H1 (cell line): ENCODE results near the gene GPR26. TPM values are rescaled to one million over a fixed set of nuclear protein-coding genes. Genes with fewer than 3 reads are reported as not detected.

ENCODE experiments used
- CTCF ChIA-PET: fragments of 300-600 bp; sonication (Branson Sonifier 250); formaldehyde crosslinking; loops from one replicate; lab custom pipeline; 2021; ENCODE audit not compliant: partially characterized antibody; lab: Charles Lee
- POLR2A ChIA-PET: fragments of 300-600 bp; sonication (Branson Sonifier 250); formaldehyde crosslinking; loops from one replicate; lab custom pipeline; 2021; ENCODE audit warnings: inconsistent platforms; ENCODE audit not compliant: partially characterized antibody; lab: Charles Lee
- DNase-seq, 2 experiments: peaks; one replicate each; pipeline versions ENCODE4 v3.0.0 to v3.0.0-alpha.2; 2010 to 2022; ENCODE audit warnings: low spot score in 2 of 2, low read depth in 1 of 2, mixed read lengths in 1 of 2
- FAIRE-seq: peaks from 2 replicates; lab custom pipeline; 2011; peaks lifted over from hg19 to GRCh38; lab: Jason Lieb, UNC
- H2AFZ ChIP-seq: 2 replicates; pipeline ENCODE4 v1.8.1; 2012; ENCODE audit warnings: low read length, inconsistent platforms
- H2AK5ac ChIP-seq: 2 replicates; pipeline ENCODE4 v1.6.1; 2013; ENCODE audit warnings: low read depth, low read length
- H2BK120ac ChIP-seq: replicated peaks from 2 replicates; pipeline ENCODE3; 2013; ENCODE audit warnings: low read depth, low read length, inconsistent platforms
- H2BK12ac ChIP-seq: 2 replicates; pipeline ENCODE4 v1.6.1; 2013; ENCODE audit warnings: low read depth, low read length
- H2BK15ac ChIP-seq: 2 replicates; pipeline ENCODE4 v1.6.1; 2013; ENCODE audit warnings: low read length
- H2BK20ac ChIP-seq: 2 replicates; pipeline ENCODE4 v1.6.1; 2013; ENCODE audit warnings: low read length
- H2BK5ac ChIP-seq: 2 replicates; pipeline ENCODE4 v1.6.1; 2013; ENCODE audit warnings: low read depth, low read length
- H3K14ac ChIP-seq: 2 replicates; pipeline ENCODE4 v1.6.1; 2013; ENCODE audit warnings: inconsistent platforms; ENCODE audit not compliant: insufficient read length
- H3K18ac ChIP-seq: 2 replicates; pipeline ENCODE4 v1.6.1; 2013; ENCODE audit warnings: low read length; ENCODE audit errors: extremely low read depth
- H3K23ac ChIP-seq: 2 replicates; pipeline ENCODE4 v1.6.1; 2013; ENCODE audit warnings: inconsistent platforms; ENCODE audit not compliant: insufficient read length
- H3K23me2 ChIP-seq: 2 replicates; pipeline ENCODE4 v1.6.1; 2013; ENCODE audit warnings: low read depth, low read length
- H3K27ac ChIP-seq: 2 replicates; pipeline ENCODE4 v1.6.1; 2011; ENCODE audit warnings: low read depth, low read length, inconsistent platforms
- H3K27me3 ChIP-seq, 4 experiments: replicated peaks in 1 of 4; 1 replicate in 1 of 4; 2 replicates in 3 of 4; pipeline versions ENCODE4 v1.6.1 to v1.8.1; 2011 to 2013; ENCODE audit warnings: low read length in 3 of 4, mild to moderate bottlenecking in 3 of 4, inconsistent platforms in 2 of 4, mixed read lengths in 2 of 4, moderate library complexity in 1 of 4; ENCODE audit not compliant: control insufficient read depth in 3 of 4, insufficient read depth in 3 of 4; ENCODE audit errors: extremely low read depth in 1 of 4
- H3K36me3 ChIP-seq, 4 experiments: 2 replicates each; pipeline versions ENCODE4 v1.6.1 to v1.8.1; 2011 to 2013; ENCODE audit warnings: mild to moderate bottlenecking in 4 of 4, low read length in 3 of 4, moderate library complexity in 2 of 4, control low read depth in 1 of 4, inconsistent platforms in 1 of 4; ENCODE audit not compliant: insufficient read depth in 4 of 4, control insufficient read depth in 2 of 4
- H3K4ac ChIP-seq: replicated peaks from 2 replicates; pipeline ENCODE3; 2013; ENCODE audit warnings: low read length, low read depth, mixed read lengths, inconsistent platforms; ENCODE audit not compliant: insufficient read length
- H3K4me1 ChIP-seq, 4 experiments: replicated peaks in 1 of 4; 1 replicate in 1 of 4; 2 replicates in 3 of 4; pipeline versions ENCODE4 v1.6.1 to v1.8.1; 2011 to 2013; ENCODE audit warnings: low read length in 3 of 4, inconsistent platforms in 2 of 4, mixed read lengths in 1 of 4; ENCODE audit not compliant: insufficient read depth in 4 of 4, control insufficient read depth in 3 of 4
- H3K4me2 ChIP-seq, 2 experiments: 2 replicates each; pipeline versions ENCODE4 v1.6.1 to v1.8.1; 2011 to 2013; ENCODE audit warnings: low read depth in 2 of 2, low read length in 2 of 2, control low read depth in 1 of 2, inconsistent platforms in 1 of 2, mild to moderate bottlenecking in 1 of 2; ENCODE audit not compliant: insufficient read depth in 1 of 2
- H3K4me3 ChIP-seq, 4 experiments: fragments of 200-600, 300-600 bp in 1 of 4; sonication (generic), shearing (Covaris generic), sonication (Bioruptor Twin) in 1 of 4; 2 replicates each; pipeline versions ENCODE4 v1.5.1 to v1.8.1; 2011 to 2016; ENCODE audit warnings: low read length in 4 of 4, low read depth in 3 of 4, control low read depth in 2 of 4, inconsistent platforms in 2 of 4, mild to moderate bottlenecking in 2 of 4, mixed read lengths in 1 of 4, moderate library complexity in 1 of 4; ENCODE audit not compliant: insufficient read depth in 2 of 4; ENCODE audit errors: extremely low read depth in 1 of 4
- H3K56ac ChIP-seq: replicated peaks from 2 replicates; pipeline ENCODE3; 2013; ENCODE audit warnings: low read depth, mild to moderate bottlenecking, mixed read lengths, low read length, inconsistent platforms; ENCODE audit not compliant: insufficient read length
- H3K79me1 ChIP-seq: 2 replicates; pipeline ENCODE4 v1.6.1; 2013; ENCODE audit warnings: low read depth, low read length, control low read depth
- H3K79me2 ChIP-seq, 2 experiments: 2 replicates each; pipeline versions ENCODE4 v1.6.1 to v1.8.1; 2012 to 2013; ENCODE audit warnings: low read length in 2 of 2, mild to moderate bottlenecking in 2 of 2, inconsistent platforms in 1 of 2; ENCODE audit not compliant: insufficient read depth in 2 of 2, control insufficient read depth in 1 of 2
- H3K9ac ChIP-seq, 4 experiments: replicated peaks in 1 of 4; 1 replicate in 1 of 4; 2 replicates in 3 of 4; pipeline versions ENCODE4 v1.6.1 to v1.8.1; 2011 to 2013; ENCODE audit warnings: low read depth in 3 of 4, low read length in 3 of 4, control low read depth in 2 of 4, mild to moderate bottlenecking in 2 of 4, moderate library complexity in 2 of 4, inconsistent platforms in 1 of 4; ENCODE audit errors: extremely low read depth in 1 of 4
- H3K9me3 ChIP-seq, 2 experiments: 2 replicates each; pipeline versions ENCODE4 v1.6.1 to v1.8.1; 2012 to 2013; ENCODE audit warnings: mild to moderate bottlenecking in 2 of 2, moderate library complexity in 2 of 2, control low read depth in 1 of 2, inconsistent platforms in 1 of 2, low read depth in 1 of 2, low read length in 1 of 2, mixed read lengths in 1 of 2; ENCODE audit not compliant: insufficient read depth in 2 of 2
- H4K20me1 ChIP-seq, 2 experiments: replicated peaks in 1 of 2; 2 replicates each; pipeline versions ENCODE3 to v1.8.1; 2011 to 2013; ENCODE audit warnings: inconsistent platforms in 2 of 2, low read length in 2 of 2, mild to moderate bottlenecking in 1 of 2; ENCODE audit not compliant: insufficient read depth in 2 of 2, control insufficient read depth in 1 of 2
- H4K5ac ChIP-seq: 2 replicates; pipeline ENCODE4 v1.6.1; 2013; ENCODE audit warnings: low read length, low read depth, mixed read lengths, inconsistent platforms; ENCODE audit not compliant: insufficient read length
- H4K8ac ChIP-seq: 2 replicates; pipeline ENCODE4 v1.8.0; 2013; ENCODE audit warnings: mild to moderate bottlenecking, moderate library complexity, low read length, inconsistent platforms; ENCODE audit not compliant: insufficient read depth; ENCODE audit errors: extremely low read depth
- H4K91ac ChIP-seq: replicated peaks from 2 replicates; pipeline ENCODE3; 2013; ENCODE audit warnings: low read length, mixed read lengths, inconsistent platforms; ENCODE audit not compliant: insufficient read length
- BCL11A ChIP-seq, 2 experiments: IDR thresholded peaks; one replicate each; pipeline ENCODE4 v1.6.1; 2011; ENCODE audit warnings: low read depth in 2 of 2, low read length in 2 of 2, mild to moderate bottlenecking in 2 of 2
- SIN3A ChIP-seq, 2 experiments: IDR thresholded peaks in 1 of 2; conservative IDR thresholded peaks in 1 of 2; 2 replicates each; pipeline ENCODE4 v1.6.1; 2011 to 2012; ENCODE audit warnings: low read length in 2 of 2, improper control_type of control experiment in 1 of 2, low read depth in 1 of 2, mild to moderate bottlenecking in 1 of 2
- TBP ChIP-seq: IDR thresholded peaks from 2 replicates; pipeline ENCODE4 v1.6.1; 2011; ENCODE audit warnings: low read depth, low read length, improper control_type of control experiment
- TCF12 ChIP-seq: IDR thresholded peaks from 2 replicates; pipeline ENCODE4 v1.6.1; 2011; ENCODE audit warnings: low read depth, mild to moderate bottlenecking, low read length
- YY1 ChIP-seq: IDR thresholded peaks from 2 replicates; pipeline ENCODE4 v1.6.1; 2011; ENCODE audit warnings: low read depth, mild to moderate bottlenecking, low read length
- WGBS, 2 experiments: shearing (Covaris generic) in 1 of 2; methylation state at CpG; one replicate each; pipeline versions ENCODE4 v1.1.6 to v1.1.7; 2013 to 2015; ENCODE audit warnings: low lambda C conversion rate in 2 of 2, mixed read lengths in 2 of 2, inconsistent platforms in 1 of 2, low coverage in 1 of 2, missing lambda C conversion rate in 1 of 2; ENCODE audit not compliant: insufficient replicate concordance in 2 of 2, insufficient coverage in 1 of 2, insufficient read length in 1 of 2; ENCODE audit errors: extremely low coverage in 1 of 2, missing lambda C conversion rate in 1 of 2; 5-methylcytosine and 5-hydroxymethylcytosine counted together
- long read RNA-seq, 2 experiments: library from RNA in 1 of 2; library from capped mRNA in 1 of 2; stranded (forward); transcript quantifications; one replicate each; pipeline ENCODE4 v2.0.0, GENCODE V29; 2021; ENCODE audit warnings: inconsistent platforms in 1 of 2
- polyA minus RNA-seq, 3 experiments: library from RNA; depleted of rRNA, polyadenylated mRNA; stranded (reverse); fragments of >200 nt; gene quantifications; 1 replicate in 2 of 3; 2 replicates in 1 of 3; pipeline ENCODE4 v1.2.3, GENCODE V29; 2011
- polyA plus RNA-seq, 7 experiments: library from polyadenylated mRNA; depleted of rRNA in 3 of 7; stranded (reverse) in 5 of 7; unstranded in 2 of 7; fragments of >200 nt in 5 of 7; fragments of 200-250 nt in 2 of 7; gene quantifications; 1 replicate in 5 of 7; 2 replicates in 1 of 7; 4 replicates in 1 of 7; pipeline versions ENCODE4 v1.2.1 to v1.2.3, GENCODE V29; 2011 to 2013; ENCODE audit warnings: missing spikeins in 2 of 7, mixed read lengths in 2 of 7
- total RNA-seq: library from RNA; stranded (reverse); fragmentation: NEBNext Ultra II Directional; extraction: Animal tissue kit (Norgen Biotek cat#: 25700); gene quantifications from 2 replicates; pipeline ENCODE4 v1.2.1, GENCODE V29; 2021

GPR26 gene
- total RNA-seq (0.09 and 0.10 TPM in 2 replicates), polyA plus RNA-seq (2011; rRNA removed) (0.11 and 0.21 TPM in 2 replicates), polyA minus RNA-seq (2011; rRNA and poly(A)+ RNA removed) (0.25 and 0.41 TPM in 2 replicates)
- polyA plus RNA-seq (2011; cell fraction: cytosol; rRNA removed): 0.13 TPM
- 0.11 TPM for polyA plus RNA-seq (2011; cell fraction: nucleus; rRNA removed)
- 0.15 to 0.23 TPM (median 0.17 TPM) in 4 replicates for polyA plus RNA-seq (2012, experiment 1 of 2)
- polyA plus RNA-seq (2012, experiment 2 of 2): 0.04 TPM
- polyA plus RNA-seq (2013, experiment 1 of 2): 0.04 TPM
- 0.04 TPM for polyA plus RNA-seq (2013, experiment 2 of 2)
- polyA minus RNA-seq (2011; cell fraction: cytosol; rRNA and poly(A)+ RNA removed): not detected
- polyA minus RNA-seq (2011; cell fraction: nucleus; rRNA and poly(A)+ RNA removed): 0.30 TPM
- long read RNA-seq, experiment 1: 0 reads
- long read RNA-seq, experiment 2: 0 reads

- Histone ChIP-seq H4K8ac (peak within 1 kb of the TSS; percentile 90; the same call in 1 of the 2 replicates), H2AK5ac (no peak within 1 kb of the TSS), H2BK20ac (no peak within 1 kb of the TSS), H4K91ac (no peak within 1 kb of the TSS), H3K27ac (no peak within 1 kb of the TSS), H3K4me1 (peaks cover 0 to 15% (median 4%) of the 10 kb centered on the region in 4 experiments; a peak in 4 of 7 replicates), H2BK15ac (peak within 1 kb of the TSS; percentile 37; the same call in 1 of the 2 replicates), H3K9ac (no peak within 1 kb of the TSS), H3K18ac (no peak within 1 kb of the TSS), H2BK5ac (no peak within 1 kb of the TSS), H3K79me1 (no peaks in the 10 kb centered on the region), H2AFZ (no peak within 1 kb of the TSS), H3K27me3 (peaks cover 20 to 45% (median 40%) of the 10 kb centered on the region in 4 experiments), H3K36me3 (peaks cover 0 to 6% (median 0%) of the 10 kb centered on the region in 4 experiments; a peak in 2 of 8 replicates), H3K56ac (no peak within 1 kb of the TSS), H2BK12ac (peak within 1 kb of the TSS; percentile 83; the same call in 1 of the 2 replicates), H3K79me2 (no peaks in the 10 kb centered on the region), H3K23me2 (peaks cover 2% of the 10 kb centered on the region; the same call in 1 of the 2 replicates), H3K9me3 (peaks cover 4 to 7% of the 10 kb centered on the region in 2 experiments; a peak in 2 of 4 replicates), H3K4me3 (peak within 1 kb of the TSS; percentile 11 to 62 (median 30)), H3K23ac (no peak within 1 kb of the TSS), H2BK120ac (no peak within 1 kb of the TSS), H3K14ac (no peak within 1 kb of the TSS), H3K4me2 (peak within 1 kb of the TSS; percentile 85 to 95), H4K20me1 (peaks cover 3 to 5% of the 10 kb centered on the region in 2 experiments), H4K5ac (no peak within 1 kb of the TSS), H3K4ac (no peak within 1 kb of the TSS)
- DNase-seq (peak in 1 of 2 experiments; percentile 64), FAIRE-seq (no peak)
- WGBS, 2 experiments: 63% methylated on average over 77 of the region's 101 CpGs; no CpG with 5 or more reads in 1 of the 2 experiments
- POLR2A ChIA-PET: no interaction called here
- CTCF ChIA-PET: interaction anchor here (0.7 to 19.3 kb wide), 11 partner anchors 12 to 751 kb away, joined by 3 to 401 read pairs (median 9); no protein-coding TSS in a partner anchor
- TF ChIP-seq TCF12: 0 out of 2 replicates have a peak, but pooled peaks have one; percentile 27
- TF ChIP-seq SIN3A (conservative IDR thresholded peaks at IDR 0.05 in 1 of 2, IDR thresholded peaks at IDR 0.05 in 1 of 2; ENCODE audit: low read depth in 1 of 2, low read length in 2 of 2): peak; percentile 76 to 89; a peak in 3 of 4 replicates
- TF ChIP-seq TBP: no peak
- peak; percentile 37; the same call in 1 of the 2 replicates for TF ChIP-seq YY1
- TF ChIP-seq BCL11A (IDR thresholded peaks at IDR 0.05; ENCODE audit: low read depth in 2 of 2, low read length in 2 of 2): no peak
Measured at GRCh38 chr10:123666318-123667236, at the start of gene GPR26. Gene GPR26 (plus strand): TSS chr10:123666355. CDS start chr10:123666408, 53 bp downstream.
